ENCODE measurements around the gene CCDC88A. TPM values are rescaled to one million over a fixed set of nuclear protein-coding genes. Genes with fewer than 3 reads are reported as not detected.
"Not testable (repeated sequence)": the region's sequence is repeated elsewhere in the genome, so short reads cannot be mapped to it uniquely, and the experiment has no call there.

CCDC88A gene
- total RNA-seq (2014; rRNA removed; shearing (Covaris generic)) = 139 and 161 TPM in 2 replicates
- polyA plus RNA-seq (2015; cell fraction: cytosol; rRNA removed) = 54.8 and 70.9 TPM in 2 replicates
- polyA plus RNA-seq (2015; cell fraction: nucleus; rRNA removed) = 176 and 213 TPM in 2 replicates

GRCh38 chr2:55419679-55420438 is at the start of gene CCDC88A:
Gene CCDC88A (minus strand): TSS chr2:55419856. CDS start chr2:55419079, 777 bp downstream.
- DNase-seq (ENCODE audit: low read depth, low spot score) = peak; percentile 96
- in situ Hi-C loops (cut with HindIII; ENCODE audit: low pct_unique_long_range_greater_than_20kb, low sequenced_read_pairs) = no loop called here

- in situ Hi-C loops (cut with HindIII; ENCODE audit: low pct_unique_long_range_greater_than_20kb, low sequenced_read_pairs) = no loop called here
- DNase-seq (ENCODE audit: low read depth, low spot score) = no peak
Measured at GRCh38 chr2:55461679-55462078, 42.0 kb upstream of the CCDC88A start.

GRCh38 chr2:55460562-55460961 is 40.9 kb upstream of the CCDC88A start:
- in situ Hi-C loops (cut with HindIII; ENCODE audit: low pct_unique_long_range_greater_than_20kb, low sequenced_read_pairs) = no loop called here
- DNase-seq (ENCODE audit: low read depth, low spot score) = no peak

GRCh38 chr2:55459714-55460274 is 40.1 kb upstream of the CCDC88A start:
- DNase-seq (ENCODE audit: low read depth, low spot score) = no peak
- in situ Hi-C loops (cut with HindIII; ENCODE audit: low pct_unique_long_range_greater_than_20kb, low sequenced_read_pairs) = no loop called here

GRCh38 chr2:55459279-55459678 is 39.6 kb upstream of the CCDC88A start:
- no peak for DNase-seq (ENCODE audit: low read depth, low spot score)
- in situ Hi-C loops (cut with HindIII; ENCODE audit: low pct_unique_long_range_greater_than_20kb, low sequenced_read_pairs) = no loop called here

GRCh38 chr2:55454121-55454520 is 34.5 kb upstream of the CCDC88A start:
- no peak for DNase-seq (ENCODE audit: low read depth, low spot score)
- in situ Hi-C loops (cut with HindIII; ENCODE audit: low pct_unique_long_range_greater_than_20kb, low sequenced_read_pairs) = no loop called here

GRCh38 chr2:55452879-55453278 is 33.2 kb upstream of the CCDC88A start:
- in situ Hi-C loops (cut with HindIII; ENCODE audit: low pct_unique_long_range_greater_than_20kb, low sequenced_read_pairs) = no loop called here
- DNase-seq (ENCODE audit: low read depth, low spot score) = no peak

GRCh38 chr2:55451699-55452098 is 32.0 kb upstream of the CCDC88A start:
- in situ Hi-C loops (cut with HindIII; ENCODE audit: low pct_unique_long_range_greater_than_20kb, low sequenced_read_pairs) = no loop called here
- DNase-seq (ENCODE audit: low read depth, low spot score) = no peak

GRCh38 chr2:55450014-55450413 is 30.4 kb upstream of the CCDC88A start:
- DNase-seq (ENCODE audit: low read depth, low spot score); in situ Hi-C loops (cut with HindIII; ENCODE audit: low pct_unique_long_range_greater_than_20kb, low sequenced_read_pairs): not testable (repeated sequence)

- DNase-seq (ENCODE audit: low read depth, low spot score) = not testable (repeated sequence)
Measured at GRCh38 chr2:55442045-55442760, 22.5 kb upstream of the CCDC88A start.

GRCh38 chr2:55441280-55441892 is 21.7 kb upstream of the CCDC88A start:
- in situ Hi-C loops (cut with HindIII; ENCODE audit: low pct_unique_long_range_greater_than_20kb, low sequenced_read_pairs) = no loop called here
- no peak for DNase-seq (ENCODE audit: low read depth, low spot score)

More at GRCh38 chr2:55442045-55442760, 22.5 kb upstream of the CCDC88A start:
- in situ Hi-C loops (cut with HindIII; ENCODE audit: low pct_unique_long_range_greater_than_20kb, low sequenced_read_pairs) = not testable (repeated sequence)

GRCh38 chr2:55439101-55439397 is 19.4 kb upstream of the CCDC88A start:
- DNase-seq (ENCODE audit: low read depth, low spot score) = no peak
- in situ Hi-C loops (cut with HindIII; ENCODE audit: low pct_unique_long_range_greater_than_20kb, low sequenced_read_pairs) = no loop called here

- DNase-seq (ENCODE audit: low read depth, low spot score) = no peak
- in situ Hi-C loops (cut with HindIII; ENCODE audit: low pct_unique_long_range_greater_than_20kb, low sequenced_read_pairs) = no loop called here
Measured at GRCh38 chr2:55438391-55439100, 18.9 kb upstream of the CCDC88A start.

GRCh38 chr2:55437515-55438390 is 18.1 kb upstream of the CCDC88A start:
- no peak for DNase-seq (ENCODE audit: low read depth, low spot score)

GRCh38 chr2:55431982-55432627 is 12.4 kb upstream of the CCDC88A start:
- in situ Hi-C loops (cut with HindIII; ENCODE audit: low pct_unique_long_range_greater_than_20kb, low sequenced_read_pairs) = no loop called here

More at GRCh38 chr2:55437515-55438390, 18.1 kb upstream of the CCDC88A start:
- in situ Hi-C loops (cut with HindIII; ENCODE audit: low pct_unique_long_range_greater_than_20kb, low sequenced_read_pairs) = no loop called here

More at GRCh38 chr2:55431982-55432627, 12.4 kb upstream of the CCDC88A start:
- DNase-seq (ENCODE audit: low read depth, low spot score) = peak; percentile 77
